OCI-LY3 (cell line): ENCODE data around the gene ZNF816.

Experiments
- H2AFZ ChIP-seq: fragments of 200-600, 300-600 bp; shearing (Covaris generic); 2 replicates; pipeline ENCODE4 v1.6.0; 2014; ENCODE audit warnings: antibody characterized with exemption, low read depth, low read length
- H3K27ac ChIP-seq: fragments of 200-600, 300-600 bp; sonication (generic); 2 replicates; pipeline ENCODE4 v1.5.1; 2014; ENCODE audit warnings: mild to moderate bottlenecking, low read length, moderate library complexity, mixed read lengths
- H3K27me3 ChIP-seq: fragments of 200-600, 300-600 bp; sonication (generic); 2 replicates; pipeline ENCODE4 v1.6.1; 2014; ENCODE audit warnings: low read depth, low read length, mixed read lengths
- H3K36me3 ChIP-seq: fragments of 200-600, 300-600 bp; sonication (generic); replicated peaks from 2 replicates; pipeline ENCODE3; 2014; ENCODE audit warnings: low read depth, low read length, mixed read lengths
- H3K4me1 ChIP-seq: fragments of 300-600, 200-600 bp; sonication (generic); 2 replicates; pipeline ENCODE4 v1.6.1; 2014; ENCODE audit warnings: low read length, mixed read lengths
- H3K4me2 ChIP-seq: fragments of 200-600, 300-600 bp; sonication (generic); 2 replicates; pipeline ENCODE4 v1.6.1; 2014; ENCODE audit warnings: low read length, mixed read lengths
- H3K4me3 ChIP-seq: fragments of 300-600, 200-600 bp; sonication (generic); 2 replicates; pipeline ENCODE4 v1.5.1; 2014; ENCODE audit warnings: antibody characterized with exemption, mild to moderate bottlenecking, low read length, moderate library complexity
- H3K79me2 ChIP-seq: fragments of 300-600, 200-600 bp; shearing (Covaris generic); 2 replicates; pipeline ENCODE4 v1.6.1; 2014; ENCODE audit warnings: mild to moderate bottlenecking, low read length, mixed read lengths
- H3K9ac ChIP-seq: fragments of 300-600, 200-600 bp; shearing (Covaris generic); 2 replicates; pipeline ENCODE4 v1.6.0; 2014; ENCODE audit warnings: mild to moderate bottlenecking, low read length, moderate library complexity
- H3K9me3 ChIP-seq: fragments of 200-600, 300-600 bp; shearing (Covaris generic); 2 replicates; pipeline ENCODE4 v1.6.1; 2014; ENCODE audit warnings: low read length, mixed read lengths; ENCODE audit not compliant: insufficient read depth
- H4K20me1 ChIP-seq: fragments of 200-600, 300-600 bp; sonication (generic); 2 replicates; pipeline ENCODE4 v1.6.1; 2016; ENCODE audit warnings: low read length, mixed read lengths; ENCODE audit not compliant: insufficient read depth
- EZH2phosphoT487 ChIP-seq: fragments of 200-600 bp; shearing (Covaris generic); IDR thresholded peaks from 2 replicates; pipeline ENCODE4 v1.6.1; 2018; ENCODE audit warnings: antibody characterized with exemption, mixed run types, low read depth
- TF ChIP-seq, protein P1 (sequence below): fragments of 200-600, 300-600 bp; sonication (generic); IDR thresholded peaks from 2 replicates; pipeline ENCODE4 v1.5.1; 2014; ENCODE audit warnings: antibody characterized with exemption, low read length, low read depth

The ZNF816 gene

DNA sequence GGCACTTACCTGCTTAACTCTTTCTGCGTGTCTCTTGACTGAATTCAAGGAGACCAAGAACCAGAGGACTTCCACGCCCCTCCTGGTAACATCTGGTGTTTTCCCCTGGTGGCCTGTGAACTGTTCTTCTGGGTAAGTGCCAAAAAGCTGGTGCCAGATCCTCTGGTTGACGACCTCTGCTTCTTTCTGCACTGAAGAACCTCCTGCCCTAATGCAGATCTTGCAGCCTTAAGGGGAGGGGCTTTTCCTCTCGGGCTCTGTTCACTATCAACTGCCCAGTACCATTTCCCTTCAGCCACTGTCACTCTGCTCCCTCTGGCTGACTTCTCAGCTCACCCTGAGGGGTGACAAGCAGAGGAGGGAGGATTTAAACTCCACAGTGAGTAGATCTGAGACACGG, 44.9 kb upstream of the ZNF816 start:
- Histone ChIP-seq H3K9me3 (peaks cover 30% of the 10 kb centered on the region), H3K36me3 (peaks cover 38% of the 10 kb centered on the region), H3K27me3 (no peaks in the 10 kb centered on the region), H2AFZ (peak overlapping the region; percentile 8), H4K20me1 (no peaks in the 10 kb centered on the region), H3K9ac (peak overlapping the region; percentile 77), H3K79me2 (0 out of 2 replicates have a peak, but pooled peaks cover 3% of the 10 kb centered on the region), H3K4me2 (peak overlapping the region; percentile 81), H3K4me1 (peaks cover 40% of the 10 kb centered on the region), H3K27ac (peak overlapping the region; percentile 93), H3K4me3 (peak overlapping the region; percentile 76)
- TF ChIP-seq, protein P1, sequence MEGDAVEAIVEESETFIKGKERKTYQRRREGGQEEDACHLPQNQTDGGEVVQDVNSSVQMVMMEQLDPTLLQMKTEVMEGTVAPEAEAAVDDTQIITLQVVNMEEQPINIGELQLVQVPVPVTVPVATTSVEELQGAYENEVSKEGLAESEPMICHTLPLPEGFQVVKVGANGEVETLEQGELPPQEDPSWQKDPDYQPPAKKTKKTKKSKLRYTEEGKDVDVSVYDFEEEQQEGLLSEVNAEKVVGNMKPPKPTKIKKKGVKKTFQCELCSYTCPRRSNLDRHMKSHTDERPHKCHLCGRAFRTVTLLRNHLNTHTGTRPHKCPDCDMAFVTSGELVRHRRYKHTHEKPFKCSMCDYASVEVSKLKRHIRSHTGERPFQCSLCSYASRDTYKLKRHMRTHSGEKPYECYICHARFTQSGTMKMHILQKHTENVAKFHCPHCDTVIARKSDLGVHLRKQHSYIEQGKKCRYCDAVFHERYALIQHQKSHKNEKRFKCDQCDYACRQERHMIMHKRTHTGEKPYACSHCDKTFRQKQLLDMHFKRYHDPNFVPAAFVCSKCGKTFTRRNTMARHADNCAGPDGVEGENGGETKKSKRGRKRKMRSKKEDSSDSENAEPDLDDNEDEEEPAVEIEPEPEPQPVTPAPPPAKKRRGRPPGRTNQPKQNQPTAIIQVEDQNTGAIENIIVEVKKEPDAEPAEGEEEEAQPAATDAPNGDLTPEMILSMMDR = no peak
- no peak for TF ChIP-seq EZH2phosphoT487

- Histone ChIP-seq H3K4me2 (peak overlapping the region; percentile 81), H4K20me1 (no peaks in the 10 kb centered on the region), H3K27me3 (no peaks in the 10 kb centered on the region), H3K4me1 (peaks cover 40% of the 10 kb centered on the region), H3K9ac (peak overlapping the region; percentile 77), H3K9me3 (peaks cover 30% of the 10 kb centered on the region), H3K4me3 (peak overlapping the region; percentile 76), H2AFZ (peak overlapping the region; percentile 8), H3K79me2 (0 out of 2 replicates have a peak, but pooled peaks cover 3% of the 10 kb centered on the region), H3K27ac (peak overlapping the region; percentile 93), H3K36me3 (peaks cover 38% of the 10 kb centered on the region)
- TF ChIP-seq EZH2phosphoT487 = no peak
Observed at GRCh38 chr19:53007200-53007599, 44.5 kb upstream of the ZNF816 start.

DNA sequence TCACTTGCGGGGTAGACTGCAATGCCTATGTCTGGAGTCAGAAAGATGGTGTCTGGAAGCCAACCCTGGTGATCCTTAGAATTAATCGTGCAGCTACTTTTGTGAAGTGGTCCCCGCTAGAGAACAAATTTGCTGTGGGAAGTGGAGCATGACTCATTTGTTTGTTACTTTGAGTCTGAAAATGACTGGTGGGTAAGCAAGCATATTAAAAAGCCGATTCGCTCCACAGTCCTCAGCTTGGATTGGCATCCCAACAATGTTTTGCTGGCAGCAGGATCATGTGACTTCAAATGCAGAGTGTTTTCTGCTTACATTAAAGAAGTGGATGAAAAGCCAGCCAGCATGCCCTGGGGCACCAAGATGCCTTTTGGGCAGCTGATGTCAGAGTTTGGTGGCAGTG, 41.6 kb upstream of the ZNF816 start:
- TF ChIP-seq, protein P1 = no peak
- TF ChIP-seq EZH2phosphoT487 = no peak
- H3K9me3 ChIP-seq = peaks cover 7% of the 10 kb centered on the region

GRCh38 chr19:53002479-53002878, 39.8 kb upstream of the ZNF816 start:
- no peak overlapping the region for H3K4me3 ChIP-seq
- H4K20me1 ChIP-seq = no peaks in the 10 kb centered on the region
- H3K4me2 ChIP-seq = no peak overlapping the region
- H3K36me3 ChIP-seq = no peaks in the 10 kb centered on the region
- H2AFZ ChIP-seq = no peak overlapping the region
- H3K27me3 ChIP-seq = no peaks in the 10 kb centered on the region
- H3K27ac ChIP-seq = no peak overlapping the region
- no peaks in the 10 kb centered on the region for H3K9me3 ChIP-seq
- TF ChIP-seq, protein P1 = no peak
- peaks cover 12% of the 10 kb centered on the region for H3K4me1 ChIP-seq
- H3K79me2 ChIP-seq = no peaks in the 10 kb centered on the region
- H3K9ac ChIP-seq = no peak overlapping the region

More for the DNA sequence above, 41.6 kb upstream of the ZNF816 start:
- Histone ChIP-seq H3K27ac (no peak overlapping the region), H3K4me1 (peaks cover 30% of the 10 kb centered on the region), H3K79me2 (0 out of 2 replicates have a peak, but pooled peaks cover 3% of the 10 kb centered on the region), H4K20me1 (no peaks in the 10 kb centered on the region), H3K27me3 (no peaks in the 10 kb centered on the region), H3K4me3 (no peak overlapping the region), H3K36me3 (peaks cover 10% of the 10 kb centered on the region), H3K4me2 (no peak overlapping the region), H2AFZ (no peak overlapping the region), H3K9ac (no peak overlapping the region)

GRCh38 chr19:52997975-52998374, 35.3 kb upstream of the ZNF816 start:
- Histone ChIP-seq H3K9ac (no peak overlapping the region), H3K4me3 (no peak overlapping the region), H3K4me2 (no peak overlapping the region), H3K27ac (no peak overlapping the region), H2AFZ (no peak overlapping the region), H3K36me3 (no peaks in the 10 kb centered on the region), H3K79me2 (no peaks in the 10 kb centered on the region), H3K9me3 (no peaks in the 10 kb centered on the region), H3K4me1 (no peaks in the 10 kb centered on the region), H3K27me3 (no peaks in the 10 kb centered on the region), H4K20me1 (no peaks in the 10 kb centered on the region)
- TF ChIP-seq EZH2phosphoT487 = no peak
- TF ChIP-seq, protein P1 = no peak
